Testis (tissue), 3 donors: ENCODE data around the gene OR4D11. TPM values are rescaled to one million over a fixed set of nuclear protein-coding genes. Genes with fewer than 3 reads are reported as not detected.
A peak's percentile ranks its signal among the peaks of the same experiment; 100 is the strongest.
"Not testable (repeated sequence)": the region's sequence is repeated elsewhere in the genome, so short reads cannot be mapped to it uniquely, and the experiment has no call there.

Experiments used
- DNase-seq: peaks from one replicate; pipeline ENCODE4 v3.0.0-alpha.2; 2019
- H3K27ac ChIP-seq, 2 donors: fragments of 200-600 bp; sonication (generic); one replicate each; pipeline ENCODE4 v1.5.1; 2019
- H3K27me3 ChIP-seq: fragments of 200-600 bp; sonication (generic); one replicate; pipeline ENCODE4 v1.5.1; 2019
- H3K36me3 ChIP-seq: fragments of 200-600 bp; sonication (generic); one replicate; pipeline ENCODE4 v1.5.1; 2017; ENCODE audit warnings: low read depth; ENCODE audit errors: missing control alignments
- H3K4me1 ChIP-seq: fragments of 200-600 bp; sonication (generic); one replicate; pipeline ENCODE4 v1.5.1; 2019
- H3K4me3 ChIP-seq, 2 donors: fragments of 200-600 bp; sonication (generic); one replicate each; pipeline ENCODE4 v1.5.1; 2017 to 2019
- H3K9me3 ChIP-seq: fragments of 200-600 bp; sonication (generic); one replicate; pipeline ENCODE4 v1.5.1; 2017
- POLR2A ChIP-seq: fragments of 450-650 bp; IDR thresholded peaks from one replicate; pipeline ENCODE4 v1.6.1; 2017; ENCODE audit warnings: antibody characterized with exemption, mild to moderate bottlenecking, moderate library complexity
- WGBS, 2 donors: methylation state at CpG; one replicate each; pipeline ENCODE4 v1.1.5; 2018; 5-methylcytosine and 5-hydroxymethylcytosine counted together
- intact Hi-C: fragments of 100-400 bp; cut with DNase I; formaldehyde crosslinking; loops from one replicate; pipeline ENCODE4 v1.15.1; 2023; ENCODE audit warnings: low total_unique reads
- polyA plus RNA-seq: library from polyadenylated mRNA; stranded (reverse); fragments of 350-450 nt; fragmentation: Illumina TruSeq; extraction: RNeasy Lipid Tissue Mini Kit (QIAGEN cat#74804); gene quantifications from one replicate; pipeline ENCODE4 v1.2.3, GENCODE V29; 2014; ENCODE audit warnings: low read depth, low replicate concordance; ENCODE audit not compliant: insufficient read depth
- total RNA-seq, 2 donors: library from RNA; depleted of rRNA; stranded (reverse); fragments of >200 nt; gene quantifications; one replicate each; pipeline ENCODE4 v1.2.3, GENCODE V29; 2016
- TF ChIP-seq, protein P1 (sequence below), 3 experiments: fragments of 450-650 bp in 2 of 3; fragments of 200-600 bp in 1 of 3; sonication (generic) in 1 of 3; IDR thresholded peaks; one replicate each; pipeline ENCODE4 v1.5.1; 2016 to 2019; ENCODE audit warnings: antibody characterized with exemption in 3 of 3, mild to moderate bottlenecking in 2 of 3, moderate library complexity in 1 of 3

OR4D11 gene
- total and polyA plus RNA-seq, 3 donors from 2014 or later = not detected

DNA sequence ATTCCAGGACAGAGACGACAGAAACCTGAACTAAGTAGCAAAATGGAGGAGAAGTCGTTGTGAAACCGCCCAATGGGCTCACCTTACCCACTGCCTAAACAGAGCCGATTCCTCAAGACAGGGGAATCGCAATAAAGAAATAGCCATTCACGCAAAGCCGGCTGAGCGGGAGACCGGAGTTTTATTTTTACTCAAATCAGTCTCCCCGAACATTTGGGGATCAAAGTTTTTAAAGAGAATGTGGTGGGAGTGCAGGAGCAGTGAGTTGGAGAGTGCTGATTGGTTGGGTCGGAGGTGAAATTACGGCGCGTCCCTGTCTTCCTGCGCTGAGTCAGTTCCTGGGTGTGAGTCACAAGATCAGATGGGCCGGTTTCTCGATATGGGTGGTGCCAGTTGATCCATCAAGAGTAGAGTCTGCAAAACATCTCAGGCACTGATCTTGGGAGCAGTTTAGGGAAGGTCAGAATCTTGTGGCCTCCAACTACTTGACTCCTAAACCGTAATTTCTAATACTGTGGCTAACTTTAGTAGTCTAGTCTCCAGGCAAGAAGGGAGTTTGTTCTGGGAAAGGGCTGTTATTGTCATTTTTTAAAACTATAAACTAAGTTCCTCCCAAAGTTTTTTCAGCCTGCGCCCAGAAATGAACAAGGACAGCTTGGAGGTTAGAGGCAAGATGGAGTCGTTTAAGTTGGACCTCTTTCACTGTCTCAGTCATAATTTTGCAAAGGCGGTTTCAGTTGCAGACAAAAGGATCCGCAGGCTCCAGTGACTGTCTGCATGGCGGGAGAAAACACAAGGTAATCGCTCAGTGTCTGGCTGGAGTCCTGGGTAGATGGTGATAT lies 42.0 kb downstream of the OR4D11 start:
- DNase-seq = no peak
- no peak for TF ChIP-seq POLR2A
- TF ChIP-seq, protein P1, sequence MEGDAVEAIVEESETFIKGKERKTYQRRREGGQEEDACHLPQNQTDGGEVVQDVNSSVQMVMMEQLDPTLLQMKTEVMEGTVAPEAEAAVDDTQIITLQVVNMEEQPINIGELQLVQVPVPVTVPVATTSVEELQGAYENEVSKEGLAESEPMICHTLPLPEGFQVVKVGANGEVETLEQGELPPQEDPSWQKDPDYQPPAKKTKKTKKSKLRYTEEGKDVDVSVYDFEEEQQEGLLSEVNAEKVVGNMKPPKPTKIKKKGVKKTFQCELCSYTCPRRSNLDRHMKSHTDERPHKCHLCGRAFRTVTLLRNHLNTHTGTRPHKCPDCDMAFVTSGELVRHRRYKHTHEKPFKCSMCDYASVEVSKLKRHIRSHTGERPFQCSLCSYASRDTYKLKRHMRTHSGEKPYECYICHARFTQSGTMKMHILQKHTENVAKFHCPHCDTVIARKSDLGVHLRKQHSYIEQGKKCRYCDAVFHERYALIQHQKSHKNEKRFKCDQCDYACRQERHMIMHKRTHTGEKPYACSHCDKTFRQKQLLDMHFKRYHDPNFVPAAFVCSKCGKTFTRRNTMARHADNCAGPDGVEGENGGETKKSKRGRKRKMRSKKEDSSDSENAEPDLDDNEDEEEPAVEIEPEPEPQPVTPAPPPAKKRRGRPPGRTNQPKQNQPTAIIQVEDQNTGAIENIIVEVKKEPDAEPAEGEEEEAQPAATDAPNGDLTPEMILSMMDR (IDR thresholded peaks at IDR 0.05) = no peak
- Histone ChIP-seq H3K4me1 (peaks cover 8% of the 10 kb centered on the region), H3K27ac (no peak overlapping the region), H3K4me3 (peak overlapping the region in 1 of 2 donors; percentile 17), H3K9me3 (no peaks in the 10 kb centered on the region), H3K36me3 (no peaks in the 10 kb centered on the region), H3K27me3 (no peaks in the 10 kb centered on the region)
- intact Hi-C loops = no loop called here
- WGBS, 2 donors = 65 to 73% methylated on average over 24 of the region's 24 CpGs

DNA sequence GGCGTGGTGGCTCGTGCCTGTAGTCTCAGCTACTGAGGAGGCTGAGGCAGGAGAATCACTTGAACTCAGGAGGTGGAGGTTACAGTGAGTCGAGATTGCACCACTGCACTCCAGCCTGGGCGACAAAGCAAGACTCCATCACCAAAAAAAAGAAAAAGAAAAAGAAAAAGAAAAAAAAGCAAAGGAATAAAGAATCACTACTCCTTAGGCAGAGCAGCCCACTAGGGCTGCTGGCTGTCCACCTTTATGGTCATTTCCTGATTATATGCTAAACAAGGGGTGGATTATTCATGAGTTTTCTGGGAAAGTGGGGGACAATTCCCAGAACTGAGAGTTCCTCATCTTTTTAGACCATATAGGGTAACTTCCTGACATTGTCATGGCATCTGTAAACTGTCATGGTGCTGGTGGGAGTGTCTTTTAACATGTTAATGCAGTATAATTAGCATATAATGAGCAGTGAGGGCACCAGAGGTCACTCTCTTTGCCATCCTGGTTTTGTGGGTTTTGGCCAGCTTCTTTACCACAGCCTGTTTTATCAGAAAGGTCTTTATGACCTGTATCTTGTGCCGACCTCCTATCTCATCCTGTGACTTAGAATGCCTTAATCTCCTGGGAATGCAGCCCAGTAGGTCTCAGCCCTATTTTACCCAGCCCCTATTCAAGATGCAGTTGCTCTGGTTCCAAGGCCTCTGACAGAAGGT lies 44.4 kb downstream of the OR4D11 start:
- DNase-seq = peak; percentile 68
- H3K9me3 ChIP-seq, H3K27me3 ChIP-seq, H3K4me3 ChIP-seq, intact Hi-C loops, H3K4me1 ChIP-seq, H3K36me3 ChIP-seq: not testable (repeated sequence)
- WGBS, 2 donors = 76 to 79% methylated on average over 5 of the region's 5 CpGs
- peak overlapping the region; percentile 23 to 51 for H3K27ac ChIP-seq

DNA sequence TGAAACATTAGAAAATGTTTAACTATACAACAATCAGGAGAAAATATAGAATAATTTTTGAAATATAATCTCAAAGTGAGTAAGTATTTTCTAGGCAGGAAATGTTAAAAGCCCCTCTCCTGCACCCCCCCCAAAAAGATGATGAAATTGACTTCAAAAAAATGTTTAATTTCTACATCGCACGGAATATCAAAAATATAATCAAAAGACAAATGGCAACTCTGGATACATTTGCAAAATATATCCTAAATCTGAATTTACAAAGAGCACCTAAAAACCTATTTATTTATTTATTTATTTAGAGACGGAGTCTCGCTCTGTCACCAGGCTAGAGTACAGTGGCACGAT lies 44.9 kb downstream of the OR4D11 start:
- intact Hi-C loops = no loop called here
- WGBS, 2 donors = 88 to 89% methylated on average over 5 of the region's 5 CpGs
- Histone ChIP-seq H3K36me3 (no peaks in the 10 kb centered on the region), H3K27ac (peak overlapping the region; percentile 23 to 90), H3K4me3 (no peak overlapping the region), H3K4me1 (peaks cover 8% of the 10 kb centered on the region), H3K9me3 (no peaks in the 10 kb centered on the region), H3K27me3 (no peaks in the 10 kb centered on the region)
- DNase-seq = no peak
- TF ChIP-seq, protein P1 (IDR thresholded peaks at IDR 0.05) = no peak
- TF ChIP-seq POLR2A = no peak

DNA sequence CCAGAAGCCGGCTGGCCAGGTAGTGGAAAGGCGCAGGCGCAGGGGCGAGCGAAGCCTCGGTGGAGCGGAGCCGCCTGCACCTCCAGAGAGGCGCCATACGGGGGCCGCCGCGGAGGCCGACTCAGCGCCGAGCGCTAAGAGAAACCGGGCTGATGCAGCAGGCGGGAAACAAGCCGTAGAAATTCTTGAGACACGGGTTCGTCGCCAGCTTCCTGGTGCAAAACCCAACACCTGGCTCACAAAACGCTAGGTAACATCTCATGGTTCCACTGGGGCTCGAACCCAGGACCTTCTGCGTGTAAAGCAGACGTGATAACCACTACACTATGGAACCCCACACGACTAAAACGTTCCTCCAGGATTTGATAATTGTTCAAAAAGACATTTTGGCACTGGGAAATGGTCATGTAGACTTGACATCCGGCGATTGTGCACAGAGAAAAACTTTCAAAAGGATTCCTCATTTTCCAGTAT lies 47.0 kb downstream of the OR4D11 start:
- WGBS, 2 donors = 1% methylated on average over 19 to 26 of the region's 31 CpGs
- peak; percentile 82 for DNase-seq
- intact Hi-C loops = no loop called here
- Histone ChIP-seq H3K9me3 (no peaks in the 10 kb centered on the region), H3K4me3 (peak overlapping the region; percentile 67 to 72), H3K4me1 (peaks cover 8% of the 10 kb centered on the region), H3K36me3 (no peaks in the 10 kb centered on the region), H3K27me3 (no peaks in the 10 kb centered on the region), H3K27ac (peak overlapping the region; percentile 90 to 93)
- no peak for TF ChIP-seq POLR2A
- TF ChIP-seq, protein P1 (IDR thresholded peaks at IDR 0.05) = peak in 2 of 3 experiments; percentile 33 to 57

DNA sequence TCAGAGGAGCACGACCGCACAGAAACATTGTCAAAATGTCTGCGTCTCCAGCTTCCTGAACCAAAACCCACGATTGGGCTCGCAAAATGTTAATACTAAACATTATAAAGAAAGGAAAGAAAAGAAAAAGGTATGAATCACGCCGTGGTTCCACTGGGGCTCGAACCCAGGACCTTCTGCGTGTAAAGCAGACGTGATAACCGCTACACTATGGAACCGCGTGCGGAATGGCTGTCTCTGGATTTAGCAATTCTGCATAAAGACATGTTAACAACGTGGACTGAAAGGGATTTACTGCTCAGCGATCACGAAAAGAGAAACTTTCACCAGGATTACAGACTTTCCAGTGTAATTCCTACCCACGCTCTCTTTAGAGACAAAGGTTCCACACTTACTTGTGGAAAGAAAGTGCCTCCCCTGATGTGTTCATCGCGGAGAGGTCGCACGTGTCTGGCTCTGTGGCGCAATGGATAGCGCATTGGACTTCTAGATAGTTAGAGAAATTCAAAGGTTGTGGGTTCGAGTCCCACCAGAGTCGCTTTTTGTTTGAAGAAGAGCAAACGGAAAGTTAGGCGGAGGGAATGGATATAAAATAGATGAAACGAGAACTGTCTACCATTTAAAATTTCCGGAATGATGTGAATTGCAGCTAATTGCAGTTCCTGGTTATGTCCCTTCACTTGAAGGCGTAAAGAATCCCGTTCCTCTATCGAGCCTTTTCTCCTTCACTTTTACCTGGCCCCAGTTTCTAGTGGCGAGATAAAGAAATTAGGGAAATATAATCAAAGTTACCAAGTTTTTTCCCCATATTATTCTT lies 47.7 kb downstream of the OR4D11 start:
- TF ChIP-seq POLR2A = no peak
- TF ChIP-seq, protein P1 (IDR thresholded peaks at IDR 0.05) = no peak
- 2 to 6% methylated on average over 34 of the region's 34 CpGs for WGBS, 2 donors
- H3K4me3 ChIP-seq = peak overlapping the region; percentile 67 to 72
- DNase-seq = peak; percentile 87
- no peaks in the 10 kb centered on the region for H3K27me3 ChIP-seq
- intact Hi-C loops = no loop called here
- H3K9me3 ChIP-seq = no peaks in the 10 kb centered on the region
- peak overlapping the region; percentile 90 to 93 for H3K27ac ChIP-seq
- H3K4me1 ChIP-seq = peaks cover 8% of the 10 kb centered on the region
- no peaks in the 10 kb centered on the region for H3K36me3 ChIP-seq
